K562 (cell line): ENCODE measurements around the gene PHYHD1. TPM values are rescaled to one million over a fixed set of nuclear protein-coding genes. Genes with fewer than 3 reads are reported as not detected.

ENCODE experiments used
- ATAC-seq: fragments of 200-7000 bp; cut with Tn5 transposase; 3 replicates; pipeline ENCODE4 v1.9.1; 2020; ENCODE audit warnings: moderate library complexity
- BruUV-seq: library from RNA; stranded (reverse); fragments of 400-500 nt; replicated peaks from 2 replicates; lab custom pipeline; 2021; lab: Mats Ljungman, UMichigan
- CTCF ChIA-PET: fragments of 300-600 bp; formaldehyde crosslinking; extraction: SDS; loops from one replicate; lab custom pipeline; 2021; ENCODE audit warnings: low intra/inter-chr PET ratio; lab: Yijun Ruan, JAX
- POLR2A ChIA-PET: fragments of 300-600, 350-650 bp; sonication (Branson Sonifier 250); formaldehyde crosslinking; extraction: SDS; loops from one replicate; lab custom pipeline; 2021; ENCODE audit warnings: antibody characterized with exemption, inconsistent platforms; lab: Yijun Ruan, JAX
- DNase-seq, 4 experiments: peaks; one replicate each; pipeline versions ENCODE4 v3.0.0 to v3.0.0-alpha.2; 2011 to 2018; ENCODE audit warnings: low spot score in 3 of 4, mixed read lengths in 3 of 4; ENCODE audit errors: extremely low read depth in 1 of 4
- FAIRE-seq: peaks from 2 replicates; lab custom pipeline; 2011; peaks lifted over from hg19 to GRCh38; lab: Jason Lieb, UNC
- H2AFZ ChIP-seq: 2 replicates; pipeline ENCODE4 v1.6.0; 2011; ENCODE audit warnings: low read depth, low read length, control low read depth, inconsistent platforms
- H3K27ac ChIP-seq: fragments of 200-600 bp; 3 replicates; pipeline ENCODE4 v1.8.0; 2011; ENCODE audit warnings: low read depth, mild to moderate bottlenecking, control low read depth, inconsistent platforms, low read length, moderate library complexity, mixed read lengths; ENCODE audit errors: extremely low read depth
- H3K27me3 ChIP-seq, 2 experiments: fragments of 300-600 bp in 1 of 2; 2 replicates in 1 of 2; 3 replicates in 1 of 2; pipeline versions ENCODE4 v1.6.0 to v1.8.0; 2011; ENCODE audit warnings: inconsistent platforms in 2 of 2, low read length in 2 of 2, mild to moderate bottlenecking in 1 of 2, mixed read lengths in 1 of 2, moderate library complexity in 1 of 2; ENCODE audit not compliant: control insufficient read depth in 2 of 2, insufficient read depth in 2 of 2
- H3K36me3 ChIP-seq: fragments of 300-600 bp; 3 replicates; pipeline ENCODE4 v1.8.0; 2011; ENCODE audit warnings: mild to moderate bottlenecking, low read length, inconsistent platforms; ENCODE audit not compliant: control insufficient read depth, insufficient read depth
- H3K4me1 ChIP-seq, 2 experiments: fragments of 200-600 bp in 1 of 2; replicated peaks in 1 of 2; 2 replicates in 1 of 2; 3 replicates in 1 of 2; pipeline versions ENCODE4 v1.5.1 to v1.8.0; 2011; ENCODE audit warnings: inconsistent platforms in 2 of 2, low read length in 2 of 2, mild to moderate bottlenecking in 1 of 2, mixed read lengths in 1 of 2, moderate library complexity in 1 of 2; ENCODE audit not compliant: control insufficient read depth in 2 of 2, insufficient read depth in 2 of 2
- H3K4me2 ChIP-seq: 2 replicates; pipeline ENCODE4 v1.6.1; 2011; ENCODE audit warnings: low read length, control low read depth, inconsistent platforms, mixed read lengths; ENCODE audit not compliant: insufficient read depth
- H3K4me3 ChIP-seq: fragments of 200-600 bp; sonication (generic), shearing (Covaris generic); 2 replicates; pipeline ENCODE4 v1.5.1; 2016; ENCODE audit warnings: control low read depth, inconsistent platforms
- H3K79me2 ChIP-seq: fragments of 200-600 bp; 3 replicates; pipeline ENCODE4 v1.8.0; 2011; ENCODE audit warnings: low read length, inconsistent platforms; ENCODE audit not compliant: control insufficient read depth, insufficient read depth
- H3K9ac ChIP-seq, 2 experiments: 2 replicates each; pipeline versions ENCODE4 v1.6.0 to v1.6.1; 2011; ENCODE audit warnings: low read depth in 2 of 2, low read length in 2 of 2, control low read depth in 1 of 2, inconsistent platforms in 1 of 2, mild to moderate bottlenecking in 1 of 2, mixed read lengths in 1 of 2; ENCODE audit not compliant: insufficient read depth in 1 of 2
- H3K9me1 ChIP-seq: one replicate; pipeline ENCODE4 v1.6.0; 2011; ENCODE audit warnings: inconsistent platforms, mild to moderate bottlenecking, low read length, moderate library complexity; ENCODE audit not compliant: control insufficient read depth, insufficient read depth
- H3K9me3 ChIP-seq: replicated peaks from 2 replicates; pipeline ENCODE4 v1.5.1; 2011; ENCODE audit warnings: low read depth, low read length, inconsistent platforms; ENCODE audit not compliant: control insufficient read depth, insufficient read depth
- H4K20me1 ChIP-seq: replicated peaks from 2 replicates; pipeline ENCODE4 v1.6.1; 2011; ENCODE audit warnings: low read length, inconsistent platforms, mixed read lengths; ENCODE audit not compliant: control insufficient read depth, insufficient read depth
- CBFA2T3 ChIP-seq: fragments of 450-650 bp; IDR thresholded peaks from 2 replicates; pipeline ENCODE4 v1.6.1; 2017
- CEBPB ChIP-seq: fragments of 450-650 bp; IDR thresholded peaks from 2 replicates; pipeline ENCODE4 v1.6.1; 2016; ENCODE audit warnings: missing genetic modification characterization, missing compliant biosample characterization
- CEBPG ChIP-seq, 3 experiments: fragments of 200-800 bp in 1 of 3; sonication (Bioruptor generic) in 1 of 3; sonication (generic) in 1 of 3; formaldehyde crosslinking in 1 of 3; IDR thresholded peaks in 2 of 3; conservative IDR thresholded peaks in 1 of 3; 2 replicates each; pipeline versions ENCODE4 v1.6.1 to v1.8.0; 2016 to 2022; ENCODE audit warnings: missing compliant biosample characterization in 2 of 3, missing genetic modification characterization in 2 of 3, mild to moderate bottlenecking in 1 of 3, missing genetic modification reagents in 1 of 3
- IFI16 ChIP-seq: fragments of 250-450 bp; sonication (Bioruptor Pico); IDR thresholded peaks from 2 replicates; pipeline ENCODE4 v2.1.2; 2022; ENCODE audit warnings: mild to moderate bottlenecking, inconsistent platforms
- IRF9 ChIP-seq: fragments of 450-650 bp; IDR thresholded peaks from 2 replicates; pipeline ENCODE4 v1.6.1; 2016; ENCODE audit warnings: missing biosample characterization, missing genetic modification characterization
- ZNF511 ChIP-seq: sonication (generic); formaldehyde crosslinking; IDR thresholded peaks from 2 replicates; pipeline ENCODE4 v1.8.0; 2022; ENCODE audit warnings: mild to moderate bottlenecking, missing genetic modification reagents
- WGBS: fragments of 100-300 bp; shearing (Covaris generic); methylation state at CpG from one replicate; pipeline ENCODE4 v1.1.6; 2016; ENCODE audit warnings: low coverage, mixed read lengths; ENCODE audit not compliant: insufficient coverage; ENCODE audit errors: missing lambda C conversion rate; 5-methylcytosine and 5-hydroxymethylcytosine counted together
- in situ Hi-C: fragments of 300-500 bp; cut with MboI; formaldehyde crosslinking; loops from 4 replicates; pipeline ENCODE4 v1.15.0; 2018; ENCODE audit warnings: inconsistent platforms, mixed read lengths
- intact Hi-C: fragments of 100-400 bp; cut with micrococcal nuclease; formaldehyde crosslinking; loops from 2 replicates; pipeline ENCODE4 v1.14.2; 2022
- polyA plus RNA-seq, 8 experiments: library from polyadenylated mRNA; depleted of rRNA in 4 of 8; stranded (reverse) in 5 of 8; unstranded in 3 of 8; fragments of >200 nt; fragmentation: Nextera tagmentation in 2 of 8; fragmentation: Illumina TruSeq in 1 of 8; extraction: Ambion mirVana in 2 of 8; extraction: Trizol in 1 of 8; gene quantifications; 2 replicates each; pipeline versions ENCODE4 v1.2.1 to v1.2.3, GENCODE V29; 2011 to 2014; ENCODE audit warnings: inconsistent platforms in 1 of 8, missing spikeins in 1 of 8
- total RNA-seq, 7 experiments: library from RNA; depleted of rRNA in 6 of 7; stranded (reverse); fragments of >200 nt in 6 of 7; fragmentation: Illumina TruSeq in 2 of 7; extraction: Trizol in 2 of 7; gene quantifications; 2 replicates each; pipeline versions ENCODE4 v1.2.1 to v1.2.3, GENCODE V29; 2011 to 2021; ENCODE audit warnings: low replicate concordance in 1 of 7
- TF ChIP-seq, protein P1 (sequence below): fragments of 250-450 bp; sonication (Bioruptor Pico); IDR thresholded peaks from 2 replicates; pipeline ENCODE4 v1.4.0; 2020

The PHYHD1 gene
- total and polyA plus RNA-seq, 9 of the 15 experiments (the other 6 are each of a cell fraction or from before 2014, with no cell fraction given) = 0.36 to 1.3 (median 0.80) TPM

DNA sequence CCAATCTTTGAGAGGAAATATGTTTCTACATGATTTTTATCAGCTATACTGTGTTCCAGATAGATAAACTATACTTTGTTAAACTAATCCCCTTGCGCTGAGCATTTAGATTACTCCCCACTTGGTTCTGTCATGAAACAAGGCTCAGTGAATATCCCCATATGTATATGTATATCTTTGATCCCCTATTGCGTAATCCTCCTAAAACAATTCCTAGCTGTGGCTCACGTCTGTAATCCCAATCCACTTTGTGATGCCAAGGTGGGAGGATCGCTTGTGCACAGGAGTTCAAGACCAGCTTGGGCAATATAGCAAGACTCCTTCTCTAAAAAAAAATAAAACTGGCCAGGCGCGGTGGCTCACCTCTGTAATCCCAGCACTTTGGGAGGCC lies 2.7 kb downstream of the PHYHD1 start:
- intact Hi-C loops = no loop called here
- 67% methylated on average over 6 of the region's 6 CpGs for WGBS
- Histone ChIP-seq H3K4me3 (no peak overlapping the region), H3K4me1 (peaks cover 0 to 21% of the 10 kb centered on the region in 2 experiments; a peak in 4 of 5 replicates), H3K36me3 (no peaks in the 10 kb centered on the region), H4K20me1 (no peaks in the 10 kb centered on the region), H3K9me3 (no peaks in the 10 kb centered on the region), H3K27me3 (no peaks in the 10 kb centered on the region; a peak in 1 of 5 replicates), H3K27ac (no peak overlapping the region), H3K9me1 (no peaks in the 10 kb centered on the region), H3K79me2 (no peaks in the 10 kb centered on the region), H3K4me2 (no peak overlapping the region), H2AFZ (no peak overlapping the region), H3K9ac (no peak overlapping the region)
- DNase-seq (no peak), FAIRE-seq (no peak), ATAC-seq (no peak)
- in situ Hi-C loops = no loop called here
- no TSS peak for BruUV-seq
- TF ChIP-seq CBFA2T3 = peak; percentile 16; the same call in 1 of the 2 replicates
- TF ChIP-seq, protein P1, sequence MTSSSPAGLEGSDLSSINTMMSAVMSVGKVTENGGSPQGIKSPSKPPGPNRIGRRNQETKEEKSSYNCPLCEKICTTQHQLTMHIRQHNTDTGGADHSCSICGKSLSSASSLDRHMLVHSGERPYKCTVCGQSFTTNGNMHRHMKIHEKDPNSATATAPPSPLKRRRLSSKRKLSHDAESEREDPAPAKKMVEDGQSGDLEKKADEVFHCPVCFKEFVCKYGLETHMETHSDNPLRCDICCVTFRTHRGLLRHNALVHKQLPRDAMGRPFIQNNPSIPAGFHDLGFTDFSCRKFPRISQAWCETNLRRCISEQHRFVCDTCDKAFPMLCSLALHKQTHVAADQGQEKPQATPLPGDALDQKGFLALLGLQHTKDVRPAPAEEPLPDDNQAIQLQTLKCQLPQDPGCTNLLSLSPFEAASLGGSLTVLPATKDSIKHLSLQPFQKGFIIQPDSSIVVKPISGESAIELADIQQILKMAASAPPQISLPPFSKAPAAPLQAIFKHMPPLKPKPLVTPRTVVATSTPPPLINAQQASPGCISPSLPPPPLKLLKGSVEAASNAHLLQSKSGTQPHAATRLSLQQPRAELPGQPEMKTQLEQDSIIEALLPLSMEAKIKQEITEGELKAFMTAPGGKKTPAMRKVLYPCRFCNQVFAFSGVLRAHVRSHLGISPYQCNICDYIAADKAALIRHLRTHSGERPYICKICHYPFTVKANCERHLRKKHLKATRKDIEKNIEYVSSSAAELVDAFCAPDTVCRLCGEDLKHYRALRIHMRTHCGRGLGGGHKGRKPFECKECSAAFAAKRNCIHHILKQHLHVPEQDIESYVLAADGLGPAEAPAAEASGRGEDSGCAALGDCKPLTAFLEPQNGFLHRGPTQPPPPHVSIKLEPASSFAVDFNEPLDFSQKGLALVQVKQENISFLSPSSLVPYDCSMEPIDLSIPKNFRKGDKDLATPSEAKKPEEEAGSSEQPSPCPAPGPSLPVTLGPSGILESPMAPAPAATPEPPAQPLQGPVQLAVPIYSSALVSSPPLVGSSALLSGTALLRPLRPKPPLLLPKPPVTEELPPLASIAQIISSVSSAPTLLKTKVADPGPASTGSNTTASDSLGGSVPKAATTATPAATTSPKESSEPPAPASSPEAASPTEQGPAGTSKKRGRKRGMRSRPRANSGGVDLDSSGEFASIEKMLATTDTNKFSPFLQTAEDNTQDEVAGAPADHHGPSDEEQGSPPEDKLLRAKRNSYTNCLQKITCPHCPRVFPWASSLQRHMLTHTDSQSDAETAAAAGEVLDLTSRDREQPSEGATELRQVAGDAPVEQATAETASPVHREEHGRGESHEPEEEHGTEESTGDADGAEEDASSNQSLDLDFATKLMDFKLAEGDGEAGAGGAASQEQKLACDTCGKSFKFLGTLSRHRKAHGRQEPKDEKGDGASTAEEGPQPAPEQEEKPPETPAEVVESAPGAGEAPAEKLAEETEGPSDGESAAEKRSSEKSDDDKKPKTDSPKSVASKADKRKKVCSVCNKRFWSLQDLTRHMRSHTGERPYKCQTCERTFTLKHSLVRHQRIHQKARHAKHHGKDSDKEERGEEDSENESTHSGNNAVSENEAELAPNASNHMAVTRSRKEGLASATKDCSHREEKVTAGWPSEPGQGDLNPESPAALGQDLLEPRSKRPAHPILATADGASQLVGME = no peak
- peak; percentile 73 for TF ChIP-seq IRF9 (tag)
- TF ChIP-seq CEBPG (CRISPR knock-in tag; IDR thresholded peaks at IDR 0.05) = peak; percentile 70
- TF ChIP-seq CEBPG (tag; conservative IDR thresholded peaks at IDR 0.05 in 1 of 2, IDR thresholded peaks at IDR 0.05 in 1 of 2) = peak; percentile 82 to 98
- no peak for TF ChIP-seq IFI16 (CRISPR knock-in tag)
- TF ChIP-seq ZNF511 (CRISPR knock-in tag) = no peak
- peak; percentile 97 for TF ChIP-seq CEBPB (tag)
- ChIA-PET CTCF (no interaction called here), POLR2A (interaction anchor here (1.5 to 1.9 kb wide), 2 partner anchors 13 to 94 kb away, joined by 3 to 7 read pairs; partner anchors contain the start of gene SPOUT1)
